Cortex of kidney (tissue), 1 donor: ENCODE results near the gene GPC3.
"Not testable (repeated sequence)": the region's sequence is repeated elsewhere in the genome, so short reads cannot be mapped to it uniquely, and the experiment has no call there.

Experiments used
- DNase-seq: peaks from one replicate; lab custom pipeline; 2025; lab: John Stamatoyannopoulos, UW

GPC3 gene

DNA sequence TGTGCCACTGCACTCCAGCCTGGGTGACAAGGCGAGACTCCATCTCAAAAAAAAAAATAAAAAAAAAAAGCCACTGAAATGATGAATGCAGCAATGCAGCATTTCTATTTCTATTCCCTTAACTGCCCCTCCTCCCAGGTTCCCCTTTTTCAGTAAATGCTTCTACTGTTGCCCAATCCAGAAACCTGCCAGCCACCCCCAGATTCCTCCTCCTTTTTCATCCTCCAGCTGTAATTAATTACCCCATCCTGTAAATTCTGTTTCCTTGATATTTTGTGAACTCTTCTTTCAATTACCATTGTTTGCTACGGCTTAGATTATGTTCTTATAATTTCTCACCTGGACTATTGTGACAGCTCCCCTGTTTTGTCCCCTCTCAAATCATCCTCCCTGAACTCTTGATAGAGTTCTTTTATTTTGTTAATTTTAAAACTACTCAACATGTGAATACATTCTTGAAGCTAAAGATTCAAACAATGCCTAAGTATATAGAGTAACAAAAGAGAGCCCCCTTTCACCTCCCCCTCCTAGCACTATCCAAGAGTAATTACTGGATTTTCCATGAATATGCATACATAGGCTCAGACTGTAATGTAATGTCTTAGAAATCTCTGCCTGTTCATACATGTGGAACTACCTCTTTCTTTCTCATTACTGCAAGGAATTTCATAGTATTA, 429.5 kb downstream of the GPC3 start:
- DNase-seq: no peak

DNA sequence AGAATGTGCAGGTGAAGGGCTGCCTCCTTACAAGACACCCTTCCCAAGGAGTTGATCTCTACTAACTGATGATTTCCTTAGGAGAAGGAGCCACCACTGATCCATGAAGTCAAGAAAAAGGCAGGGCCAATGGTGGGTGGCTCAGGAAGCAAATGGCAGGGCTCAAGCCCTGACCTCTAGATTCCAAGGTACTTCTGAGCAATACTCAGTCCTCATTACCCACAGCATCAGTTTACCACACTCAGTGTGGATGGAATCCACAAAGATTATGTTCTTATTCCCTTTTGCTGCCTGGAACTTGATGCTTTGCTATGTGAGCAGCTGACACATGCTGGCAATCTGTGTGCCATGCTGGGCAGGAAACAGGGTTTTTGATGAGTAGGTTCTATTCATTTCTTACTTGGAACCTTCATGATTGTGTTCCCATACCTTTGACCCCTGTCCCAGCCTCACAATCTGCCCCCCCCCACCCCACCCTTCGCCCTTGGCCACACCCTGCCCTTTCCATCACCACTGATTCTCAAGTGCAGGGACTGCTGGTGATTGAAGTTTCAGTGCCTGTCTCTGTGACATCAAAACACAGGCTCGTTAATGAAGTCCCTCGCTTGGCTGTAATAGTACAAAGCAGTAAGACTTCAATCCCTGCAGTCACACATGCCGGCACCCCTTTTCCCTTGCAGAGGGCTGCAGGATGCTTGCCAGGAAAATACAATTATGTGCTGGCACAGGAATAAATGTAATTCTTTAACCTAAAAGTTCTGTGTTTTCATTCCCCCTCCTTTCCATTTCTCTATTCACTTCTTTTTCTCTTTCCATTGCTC, 434.5 kb downstream of the GPC3 start:
- no peak for DNase-seq

DNA sequence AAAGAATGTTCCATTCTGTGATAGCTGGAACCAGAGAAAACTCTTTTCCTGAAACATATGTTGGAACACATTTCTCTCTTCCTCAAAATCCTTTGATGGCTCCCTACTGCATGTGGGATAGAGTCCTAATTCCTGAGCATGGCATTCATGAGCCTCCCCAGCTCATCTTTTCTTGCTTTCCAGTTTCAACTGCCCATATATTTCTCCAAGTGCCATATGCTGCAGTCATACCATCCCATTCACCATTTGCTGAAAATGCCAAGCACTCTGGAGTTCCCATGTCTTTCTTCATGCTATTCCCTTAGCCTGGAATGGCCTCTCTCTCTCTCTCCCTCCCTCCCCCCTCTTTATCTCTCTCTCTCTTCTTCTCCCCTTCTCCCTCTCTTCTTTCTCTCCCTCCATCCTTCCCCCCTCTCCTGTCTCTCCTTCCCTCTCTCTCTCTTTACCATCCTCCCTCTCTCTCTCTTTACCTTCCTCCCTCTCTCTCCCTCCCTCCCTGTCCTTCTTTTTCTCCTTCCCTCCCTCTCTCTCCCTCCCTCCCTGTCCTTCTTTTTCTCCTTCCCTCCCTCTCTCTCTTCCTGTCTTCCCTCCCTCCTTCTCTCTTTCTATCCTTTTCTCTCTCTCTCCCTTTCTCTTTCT, 436.0 kb downstream of the GPC3 start:
- DNase-seq: no peak

DNA sequence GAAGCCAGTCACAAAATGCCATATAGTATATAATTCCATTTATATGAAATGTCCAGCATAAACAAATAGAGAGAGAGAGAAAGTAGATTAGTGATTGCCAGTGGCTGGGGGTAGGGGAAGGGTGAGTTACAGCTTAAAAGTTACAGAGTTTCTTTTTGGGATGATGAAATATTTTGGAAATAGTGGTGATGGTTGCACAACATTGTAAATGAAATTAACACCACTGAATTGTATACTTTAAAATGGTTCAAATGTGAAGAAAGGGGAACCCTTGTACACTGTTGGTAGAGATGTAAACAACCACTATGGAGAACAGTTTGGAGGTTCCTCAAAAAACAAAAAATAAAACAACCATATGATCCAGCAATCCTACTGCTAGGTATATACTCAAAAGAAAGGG, 439.0 kb downstream of the GPC3 start:
- no peak for DNase-seq

DNA sequence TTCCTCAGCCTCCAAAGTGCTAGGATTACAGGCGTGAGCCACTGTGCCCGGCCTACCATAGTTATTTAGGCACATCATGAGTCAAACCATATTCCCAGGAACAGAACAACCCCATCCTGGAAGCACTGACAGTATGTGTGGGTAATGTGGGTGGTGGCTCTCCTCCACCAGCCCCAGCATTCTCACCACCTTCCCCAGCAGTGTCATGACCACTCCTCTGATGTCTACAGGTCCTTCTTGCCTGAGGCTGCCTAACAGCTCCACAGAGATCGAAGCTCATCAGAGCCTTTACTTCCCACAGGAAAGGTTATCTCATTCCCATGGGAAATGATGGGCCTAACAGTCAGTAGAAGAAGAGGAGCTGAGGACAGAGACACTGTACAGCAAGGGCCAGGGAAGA, 440.6 kb downstream of the GPC3 start:
- no peak for DNase-seq

DNA sequence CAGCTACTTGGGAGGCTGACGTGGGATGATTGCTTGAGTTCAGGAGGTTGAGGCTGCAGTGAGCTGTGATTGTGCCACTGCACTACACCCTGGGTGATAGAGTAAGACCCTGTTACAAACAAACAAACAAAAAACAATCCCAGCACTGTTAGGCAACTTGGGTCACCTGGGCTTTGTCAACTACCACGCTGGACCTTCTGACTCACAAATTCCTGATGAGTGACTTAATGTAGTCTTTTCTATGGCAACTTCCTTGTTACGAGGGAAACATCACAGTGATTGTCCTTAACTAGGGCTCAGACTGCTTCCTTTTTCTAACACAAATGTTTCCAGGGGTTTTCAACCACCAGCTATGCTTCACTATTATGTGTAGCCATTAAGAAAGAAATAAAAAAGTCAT, 441.3 kb downstream of the GPC3 start:
- DNase-seq: no peak

DNA sequence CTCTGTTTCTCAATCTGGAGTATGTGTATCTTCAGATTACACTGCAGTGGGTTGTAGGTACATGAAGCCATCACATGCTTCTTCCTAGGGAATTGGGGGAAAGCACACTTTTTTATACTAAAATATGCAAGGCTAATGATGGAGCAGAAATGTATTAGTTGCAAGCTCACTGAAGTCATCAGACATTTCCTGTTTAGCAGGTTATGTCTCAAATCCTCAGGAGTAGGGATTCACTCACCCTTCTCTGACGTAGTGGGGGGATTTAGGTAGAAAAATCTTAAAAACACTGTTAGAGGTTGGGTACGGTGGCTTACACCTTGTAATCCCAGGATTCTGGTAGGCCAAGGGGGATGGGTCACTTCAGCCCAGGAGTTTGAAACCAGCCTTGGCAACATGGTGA, 441.7 kb downstream of the GPC3 start:
- no peak for DNase-seq

DNA sequence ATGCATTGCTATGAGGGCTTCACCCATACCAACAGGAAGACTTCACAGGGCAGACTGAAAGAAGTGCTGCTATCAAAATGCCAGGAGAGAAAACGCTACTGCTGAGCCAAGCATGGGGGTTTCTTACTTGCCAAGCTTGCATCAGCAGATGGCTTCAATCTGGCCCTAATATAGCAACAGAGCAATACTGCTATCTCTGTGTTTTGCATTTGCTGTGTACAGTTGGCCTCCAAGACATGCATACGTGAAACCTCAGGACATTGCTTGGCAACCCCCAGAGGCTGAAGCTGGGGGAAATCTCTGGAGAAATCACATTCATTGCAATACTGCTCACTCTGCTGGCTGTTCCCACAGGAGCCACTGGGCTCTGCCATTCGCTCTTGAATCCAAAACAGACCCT, 442.9 kb downstream of the GPC3 start:
- no peak for DNase-seq

DNA sequence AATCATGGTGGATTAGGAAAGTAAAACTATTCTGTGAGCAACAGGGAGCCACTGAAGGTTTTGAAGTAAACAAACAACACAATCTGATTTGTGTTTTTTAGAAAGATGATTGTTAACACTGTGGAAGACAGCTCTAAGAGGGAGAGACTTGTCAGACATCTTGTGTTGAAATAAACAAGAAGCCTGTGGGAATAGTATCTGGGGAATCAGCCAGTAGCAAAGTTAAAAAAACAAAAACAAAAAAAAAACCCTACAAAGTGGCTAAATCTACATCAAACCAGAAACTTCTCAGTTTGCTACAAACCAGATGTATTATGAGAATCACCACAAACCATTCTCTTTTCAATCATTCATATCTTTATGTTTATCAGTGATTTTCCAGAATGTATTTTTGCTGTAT, 444.4 kb downstream of the GPC3 start:
- DNase-seq: no peak

DNA sequence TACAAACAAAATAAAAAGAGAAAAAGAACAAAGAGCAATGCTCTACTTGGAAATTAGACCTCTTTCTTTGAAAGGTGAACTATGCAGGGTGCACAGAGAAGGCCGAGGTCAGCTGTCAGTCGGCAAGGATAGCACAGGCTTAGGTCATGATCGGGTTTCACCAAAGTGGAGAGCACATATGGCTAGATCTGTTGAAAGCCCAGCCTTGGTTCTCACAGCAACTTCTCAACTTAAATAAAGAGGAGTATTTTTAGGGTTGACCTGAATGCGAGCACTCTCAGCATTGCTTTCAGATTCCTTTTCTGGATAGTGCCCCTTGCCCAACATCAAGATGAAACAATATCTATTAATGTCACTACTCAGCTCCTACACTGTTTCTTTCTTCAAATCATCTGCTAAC, 447.2 kb downstream of the GPC3 start:
- DNase-seq: no peak

DNA sequence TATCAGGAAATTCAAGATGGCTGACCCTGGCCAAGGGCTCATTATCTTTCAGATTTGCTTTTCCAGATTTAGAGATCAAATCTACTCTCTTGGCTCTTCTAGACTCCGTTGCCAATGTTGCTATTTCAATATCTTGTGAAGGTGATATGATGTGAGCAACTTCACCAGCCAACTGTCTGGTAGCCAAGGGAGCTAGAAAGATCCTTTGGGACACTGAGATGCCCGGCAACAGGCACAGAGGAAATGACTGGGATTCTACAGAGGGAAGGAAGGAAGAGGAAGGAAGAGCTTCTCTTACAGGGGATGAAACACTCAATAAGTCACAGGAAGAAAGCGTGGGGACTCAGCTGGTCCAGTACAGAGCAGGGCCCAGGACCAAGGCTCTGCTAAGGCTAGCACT, 448.3 kb downstream of the GPC3 start:
- DNase-seq: no peak

DNA sequence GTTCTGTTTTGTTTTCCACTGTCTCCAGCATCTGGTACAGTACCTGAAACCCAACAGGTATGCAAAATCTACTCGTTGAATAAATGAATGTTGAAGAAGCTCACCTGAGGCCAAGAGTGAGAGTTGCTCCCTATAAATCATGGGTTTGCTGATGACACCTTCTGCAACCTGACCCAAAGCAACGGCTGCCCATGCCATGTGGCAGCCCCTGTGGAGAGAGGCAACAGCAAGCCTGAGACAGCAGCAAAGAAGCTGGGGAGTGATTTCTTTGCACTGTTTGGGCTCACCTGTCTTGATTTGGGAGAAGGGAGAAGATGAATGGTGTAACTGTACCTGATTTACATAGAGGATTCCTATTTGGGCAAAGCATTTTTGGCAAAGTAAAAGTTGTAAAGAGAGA, 450.3 kb downstream of the GPC3 start:
- no peak for DNase-seq

DNA sequence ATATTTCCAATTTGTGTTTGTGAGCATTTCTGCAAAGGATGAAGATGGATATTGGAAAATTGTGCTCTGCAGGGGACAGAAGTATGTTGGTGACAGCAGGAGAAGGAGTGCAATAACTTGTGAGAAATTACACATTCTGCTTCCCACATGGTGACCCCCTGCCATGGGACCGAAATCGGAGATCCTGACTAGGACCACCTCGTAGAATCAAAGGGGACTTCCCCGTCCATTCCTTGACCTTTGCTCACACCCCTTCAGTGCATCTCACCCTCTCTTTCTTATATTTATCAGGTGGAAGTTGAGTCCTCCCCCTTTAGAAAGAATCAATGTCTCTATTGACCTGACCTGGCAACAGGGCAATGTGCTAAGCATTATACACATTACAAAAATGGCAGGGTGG, 451.2 kb downstream of the GPC3 start:
- DNase-seq: no peak

DNA sequence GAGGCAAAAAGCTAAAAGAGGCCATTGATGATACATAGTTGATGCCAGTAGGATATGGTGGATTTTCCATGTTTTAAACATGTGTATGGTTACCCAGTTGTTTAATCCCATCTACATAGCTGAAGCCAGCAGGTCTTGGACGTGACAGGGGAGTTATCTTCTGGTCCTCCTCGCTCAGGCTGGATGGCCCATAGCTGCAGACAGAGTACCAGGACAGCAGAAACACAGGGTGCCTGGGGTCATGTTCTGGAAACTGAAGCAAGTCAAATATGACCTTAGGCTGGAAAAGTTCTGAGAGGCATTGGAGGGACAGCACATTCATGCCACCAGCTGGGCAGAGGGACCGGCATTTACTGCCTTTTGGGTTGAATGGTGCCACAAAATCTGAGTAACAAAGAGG, 452.1 kb downstream of the GPC3 start:
- no peak for DNase-seq

DNA sequence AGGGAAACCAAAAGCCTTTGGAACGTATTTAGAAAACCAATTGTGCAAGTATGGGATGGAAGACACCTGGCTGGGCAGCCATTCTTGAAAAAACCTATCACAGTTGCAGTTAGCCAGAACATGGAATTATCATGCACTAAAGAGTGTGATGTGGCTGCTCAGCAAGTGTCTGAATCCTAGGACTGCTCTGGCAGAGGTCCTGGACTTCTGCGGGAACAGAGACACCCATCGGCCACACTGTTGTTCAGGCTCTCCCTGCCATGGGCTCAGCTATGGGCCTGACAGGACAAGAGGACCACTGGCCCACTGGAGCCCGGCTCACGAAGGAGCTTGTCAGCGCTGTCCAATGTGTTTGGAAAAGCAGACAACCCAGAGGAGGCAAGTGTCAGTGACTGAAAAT, 454.4 kb downstream of the GPC3 start:
- no peak for DNase-seq

DNA sequence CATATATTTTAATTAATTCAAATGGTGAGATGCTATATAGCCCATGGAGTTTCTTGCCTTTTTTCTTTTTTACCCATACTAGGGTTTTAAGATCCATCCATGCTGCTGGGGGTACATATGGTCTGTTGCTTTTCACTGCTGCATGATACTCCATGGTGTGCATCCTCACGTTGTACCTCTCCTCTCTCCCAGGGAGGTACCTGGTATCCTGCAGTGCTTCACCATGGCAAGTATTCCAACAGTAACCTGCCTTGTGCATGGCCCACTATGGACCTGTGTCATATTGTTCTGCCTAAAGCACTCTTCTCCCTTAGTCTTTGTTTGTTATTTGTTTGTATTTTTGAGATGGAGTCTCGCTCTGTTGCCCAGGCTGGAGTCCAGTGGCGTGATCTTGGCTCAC, 455.8 kb downstream of the GPC3 start:
- no peak for DNase-seq

DNA sequence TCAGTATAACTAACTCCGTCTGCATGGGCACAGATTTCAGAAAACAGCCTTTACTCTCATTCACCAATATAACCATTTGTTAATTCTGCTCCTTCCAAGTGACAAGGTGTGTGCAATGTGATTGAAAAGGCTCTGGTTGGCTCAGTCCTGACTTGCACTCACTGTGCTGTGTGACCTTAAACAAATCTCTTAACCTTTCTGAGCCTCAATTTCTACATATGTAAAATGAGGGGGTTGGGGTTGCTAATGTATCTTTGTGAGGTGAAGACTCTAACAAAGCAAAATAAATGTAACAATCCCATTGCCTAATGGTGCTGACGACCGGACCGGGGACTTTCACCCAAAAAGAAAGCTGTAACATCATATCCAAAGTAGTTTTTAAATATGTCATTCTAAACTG, 457.6 kb downstream of the GPC3 start:
- DNase-seq: no peak

DNA sequence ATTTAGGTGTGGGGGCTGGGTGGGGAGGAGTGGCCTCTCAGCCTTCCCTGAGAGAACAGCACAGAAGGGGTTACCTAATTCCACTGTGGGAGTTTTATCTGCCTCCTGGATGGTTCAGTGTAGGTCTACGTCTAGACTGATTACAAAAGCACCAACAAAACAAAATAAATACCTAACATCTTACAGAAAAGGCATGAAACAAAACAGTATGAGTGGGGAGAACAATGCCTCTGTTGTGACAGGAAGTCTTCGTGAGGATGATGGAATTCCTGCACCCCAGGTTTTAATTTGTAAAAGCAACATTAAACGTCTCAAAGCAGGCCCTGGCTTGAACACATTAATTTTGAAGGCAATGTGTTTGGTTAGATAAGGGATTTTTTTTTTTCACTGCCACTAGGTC, 458.0 kb downstream of the GPC3 start:
- DNase-seq: no peak

DNA sequence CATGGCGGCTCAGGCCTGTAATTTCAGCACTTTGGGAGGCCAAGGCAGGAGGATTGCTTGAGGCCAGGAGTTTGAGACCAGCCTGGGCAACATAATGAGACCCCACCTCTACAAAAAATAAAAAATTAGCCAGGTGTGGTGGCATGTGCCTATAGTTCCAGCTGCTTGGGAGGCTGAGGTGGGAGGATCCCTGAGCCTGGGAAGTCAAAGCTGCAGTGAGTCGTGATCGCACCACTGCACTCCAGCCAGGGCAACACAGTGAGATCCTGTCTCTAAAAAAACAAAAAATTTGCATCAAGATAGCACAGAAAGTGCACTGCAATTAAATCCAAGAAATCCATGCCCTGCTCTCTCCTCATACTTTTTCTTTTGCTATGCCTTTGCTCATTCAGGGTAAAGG, 458.6 kb downstream of the GPC3 start:
- DNase-seq: not testable (repeated sequence)

DNA sequence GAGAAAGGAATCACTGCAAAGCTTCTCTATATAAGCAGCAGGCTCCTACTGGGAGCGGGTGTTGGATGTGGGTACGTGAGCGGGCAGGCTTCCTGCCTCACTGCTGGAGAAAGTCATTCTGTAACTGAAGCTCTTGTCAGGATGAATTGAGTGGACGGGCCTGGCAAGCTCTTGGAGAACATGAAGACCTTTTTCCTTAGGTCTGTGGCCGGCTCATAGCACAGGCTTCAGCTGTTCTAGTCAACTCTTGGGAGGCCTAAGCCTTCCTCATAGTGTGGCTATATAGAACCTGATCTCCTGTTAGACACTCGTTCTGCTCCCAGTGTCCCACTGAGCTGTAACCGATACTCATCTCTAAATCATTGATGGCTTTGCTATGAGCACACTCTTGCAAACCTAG, 461.9 kb downstream of the GPC3 start:
- DNase-seq: peak; percentile 3

DNA sequence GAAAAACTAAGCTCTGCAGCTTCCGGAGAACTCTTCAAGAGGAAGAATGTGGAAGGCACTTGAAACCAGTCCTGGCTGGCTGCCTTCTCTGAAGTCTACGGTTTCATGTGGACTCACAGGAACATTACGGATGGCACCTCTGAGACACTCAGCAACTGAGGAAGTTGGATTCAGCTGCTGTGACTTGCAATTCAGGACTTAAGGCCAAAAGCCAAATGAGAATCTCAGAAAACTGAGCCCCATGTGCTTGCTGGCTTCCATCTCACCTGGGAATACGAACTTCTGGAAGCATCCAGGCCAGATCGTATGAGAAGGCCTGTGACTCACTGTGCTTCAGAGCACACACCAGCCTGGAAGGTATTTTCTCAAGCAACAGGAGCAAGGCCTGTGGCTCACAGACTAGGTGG, 462.3 kb downstream of the GPC3 start:
- no peak for DNase-seq

DNA sequence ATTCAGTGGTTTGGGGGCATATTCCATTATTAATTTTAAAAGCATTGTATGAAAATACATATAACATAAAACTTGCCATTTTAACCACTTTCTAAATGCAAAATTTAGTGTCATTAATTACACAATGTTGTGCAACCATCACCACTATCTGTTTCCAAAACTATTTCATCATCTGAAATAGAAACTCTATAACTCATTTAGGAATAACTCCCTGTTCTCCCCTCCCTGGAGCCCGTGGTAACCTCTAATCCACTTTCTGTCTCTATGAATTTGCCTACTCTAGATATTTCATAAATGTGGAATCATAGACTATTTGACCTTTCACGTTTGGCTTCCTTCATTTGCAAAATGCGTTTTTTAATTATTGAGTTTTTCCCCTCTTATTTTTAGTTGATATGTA, 468.7 kb downstream of the GPC3 start:
- no peak for DNase-seq

DNA sequence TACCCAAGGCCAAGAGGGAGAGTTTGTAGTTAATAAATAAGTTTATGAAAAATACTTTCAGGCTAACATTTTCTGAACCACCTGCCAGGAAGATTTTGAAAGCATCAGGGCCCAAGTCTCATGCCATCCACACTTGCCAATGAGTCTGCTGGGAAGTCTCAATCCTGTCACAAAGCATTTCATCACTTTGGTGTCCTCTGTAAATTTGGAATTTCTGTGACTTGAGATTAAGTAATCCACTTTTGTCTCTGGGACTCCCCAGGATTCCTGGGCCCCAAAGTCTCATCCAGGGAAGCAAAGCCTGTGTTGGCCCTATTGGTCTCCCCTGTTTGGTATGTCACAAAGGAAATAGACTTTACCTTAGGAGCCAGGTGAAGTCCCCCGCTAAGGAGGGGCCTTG, 470.9 kb downstream of the GPC3 start:
- no peak for DNase-seq
